Measurements from ENCODE around the gene MRPL1.
A peak's percentile ranks its signal among the peaks of the same experiment; 100 is the strongest.
"Not testable (repeated sequence)": the region's sequence is repeated elsewhere in the genome, so short reads cannot be mapped to it uniquely, and the experiment has no call there.

Gene MRPL1

GRCh38 chr4:77861495-77861894, 1.1 kb upstream of the MRPL1 start:
- no peaks in the 10 kb centered on the region for H3K27me3 Mint-ChIP-seq
- no peak for DNase-seq
- H3K27ac Mint-ChIP-seq = peak overlapping the region; percentile 100
- ATAC-seq (replicated peaks) = peak; percentile 20
- peaks cover 38 to 56% of the 10 kb centered on the region in 2 donors for H3K4me1 Mint-ChIP-seq (ENCODE audit: low read depth in 2 of 2)
- H3K4me3 Mint-ChIP-seq = peak overlapping the region; percentile 96 to 97
- peaks cover 34% of the 10 kb centered on the region for H3K36me3 Mint-ChIP-seq (ENCODE audit: insufficient read depth)
- H3K9me3 Mint-ChIP-seq = no peaks in the 10 kb centered on the region

GRCh38 chr4:77863341-77863740, 711 bp downstream of the MRPL1 start:
- peak; percentile 10 for ATAC-seq (replicated peaks)
- H3K36me3 Mint-ChIP-seq (ENCODE audit: insufficient read depth) = peaks cover 45% of the 10 kb centered on the region

GRCh38 chr4:77865259-77865658, 2.6 kb downstream of the MRPL1 start:
- H3K4me3 Mint-ChIP-seq = no peak overlapping the region
- peaks cover 34 to 59% of the 10 kb centered on the region in 2 donors for H3K4me1 Mint-ChIP-seq (ENCODE audit: low read depth in 2 of 2)
- peak overlapping the region; percentile 8 to 100 for H3K27ac Mint-ChIP-seq

More at GRCh38 chr4:77863341-77863740, 711 bp downstream of the MRPL1 start:
- peak; percentile 10 to 23 (median 12) for DNase-seq
- peak overlapping the region; percentile 100 for H3K27ac Mint-ChIP-seq
- H3K4me1 Mint-ChIP-seq (ENCODE audit: low read depth in 2 of 2) = peaks cover 27 to 50% of the 10 kb centered on the region in 2 donors
- not testable (repeated sequence) for H3K9me3 Mint-ChIP-seq, H3K27me3 Mint-ChIP-seq
- H3K4me3 Mint-ChIP-seq = peak overlapping the region; percentile 96 to 97

GRCh38 chr4:77872723-77873445, 10.3 kb downstream of the MRPL1 start:
- Mint-ChIP-seq H3K36me3 (ENCODE audit: insufficient read depth) (peaks cover 27% of the 10 kb centered on the region), H3K27me3 (no peaks in the 10 kb centered on the region), H3K27ac (no peak overlapping the region), H3K9me3 (no peaks in the 10 kb centered on the region), H3K4me3 (no peak overlapping the region), H3K4me1 (ENCODE audit: low read depth in 2 of 2) (peaks cover 10 to 25% of the 10 kb centered on the region in 2 donors)
- no peak for DNase-seq
- no peak for ATAC-seq (replicated peaks)

More at GRCh38 chr4:77865259-77865658, 2.6 kb downstream of the MRPL1 start:
- H3K9me3 Mint-ChIP-seq = no peaks in the 10 kb centered on the region
- no peak for DNase-seq
- H3K36me3 Mint-ChIP-seq (ENCODE audit: insufficient read depth) = peaks cover 42% of the 10 kb centered on the region
- no peak for ATAC-seq (replicated peaks)
- no peaks in the 10 kb centered on the region for H3K27me3 Mint-ChIP-seq

GRCh38 chr4:77877167-77877566, 14.5 kb downstream of the MRPL1 start:
- H3K9me3 Mint-ChIP-seq = no peaks in the 10 kb centered on the region
- no peak overlapping the region for H3K27ac Mint-ChIP-seq
- ATAC-seq (replicated peaks) (no peak), DNase-seq (no peak)
- peaks cover 11 to 26% of the 10 kb centered on the region in 2 donors for H3K4me1 Mint-ChIP-seq (ENCODE audit: low read depth in 2 of 2)
- no peak overlapping the region for H3K4me3 Mint-ChIP-seq
- H3K27me3 Mint-ChIP-seq = no peaks in the 10 kb centered on the region
- peaks cover 33% of the 10 kb centered on the region for H3K36me3 Mint-ChIP-seq (ENCODE audit: insufficient read depth)

- peaks cover 25% of the 10 kb centered on the region for H3K36me3 Mint-ChIP-seq (ENCODE audit: insufficient read depth)
- no peak overlapping the region for H3K27ac Mint-ChIP-seq
- DNase-seq = no peak
- peaks cover 11 to 33% of the 10 kb centered on the region in 2 donors for H3K4me1 Mint-ChIP-seq (ENCODE audit: low read depth in 2 of 2)
- H3K27me3 Mint-ChIP-seq = no peaks in the 10 kb centered on the region
- no peak overlapping the region for H3K4me3 Mint-ChIP-seq
- no peaks in the 10 kb centered on the region for H3K9me3 Mint-ChIP-seq
- ATAC-seq (replicated peaks) = no peak
Measured at GRCh38 chr4:77877771-77878565, 15.3 kb downstream of the MRPL1 start.

- Mint-ChIP-seq H3K36me3 (ENCODE audit: insufficient read depth) (peaks cover 33% of the 10 kb centered on the region), H3K4me3 (no peak overlapping the region), H3K9me3 (no peaks in the 10 kb centered on the region), H3K27ac (no peak overlapping the region), H3K27me3 (no peaks in the 10 kb centered on the region), H3K4me1 (ENCODE audit: low read depth in 2 of 2) (peaks cover 11 to 30% of the 10 kb centered on the region in 2 donors)
- no peak for DNase-seq
- no peak for ATAC-seq (replicated peaks)
Measured at GRCh38 chr4:77880784-77881183, 18.2 kb downstream of the MRPL1 start.

- no peaks in the 10 kb centered on the region for H3K9me3 Mint-ChIP-seq
- H3K4me1 Mint-ChIP-seq (ENCODE audit: low read depth in 2 of 2) = peaks cover 11 to 30% of the 10 kb centered on the region in 2 donors
- no peak overlapping the region for H3K4me3 Mint-ChIP-seq
- peaks cover 42% of the 10 kb centered on the region for H3K36me3 Mint-ChIP-seq (ENCODE audit: insufficient read depth)
- DNase-seq (no peak), ATAC-seq (replicated peaks) (no peak)
- H3K27ac Mint-ChIP-seq = peak overlapping the region; percentile 7 to 31
- no peaks in the 10 kb centered on the region for H3K27me3 Mint-ChIP-seq
Measured at GRCh38 chr4:77881460-77882295, 19.0 kb downstream of the MRPL1 start.

GRCh38 chr4:77893451-77893850, 30.8 kb downstream of the MRPL1 start:
- ATAC-seq (replicated peaks) (no peak), DNase-seq (no peak)
- Mint-ChIP-seq H3K27me3 (no peaks in the 10 kb centered on the region), H3K4me3 (no peak overlapping the region), H3K36me3 (ENCODE audit: insufficient read depth) (peaks cover 22% of the 10 kb centered on the region), H3K27ac (peak overlapping the region in 1 of 2 donors; percentile 66), H3K9me3 (no peaks in the 10 kb centered on the region), H3K4me1 (ENCODE audit: low read depth in 2 of 2) (peaks cover 1 to 7% of the 10 kb centered on the region in 2 donors)

- ATAC-seq (replicated peaks) = no peak
- Mint-ChIP-seq H3K9me3 (no peaks in the 10 kb centered on the region), H3K4me1 (ENCODE audit: low read depth in 2 of 2) (peaks cover 6 to 23% of the 10 kb centered on the region in 2 donors), H3K27ac (no peak overlapping the region), H3K27me3 (no peaks in the 10 kb centered on the region), H3K4me3 (peak overlapping the region in 1 of 2 donors; percentile 37), H3K36me3 (ENCODE audit: insufficient read depth) (peaks cover 28% of the 10 kb centered on the region)
- no peak for DNase-seq
Measured at GRCh38 chr4:77899607-77900006, 37.0 kb downstream of the MRPL1 start.

GRCh38 chr4:77903186-77903585, 40.6 kb downstream of the MRPL1 start:
- H3K4me3 Mint-ChIP-seq = no peak overlapping the region
- peaks cover 5 to 25% of the 10 kb centered on the region in 2 donors for H3K4me1 Mint-ChIP-seq (ENCODE audit: low read depth in 2 of 2)
- no peak for DNase-seq
- H3K36me3 Mint-ChIP-seq (ENCODE audit: insufficient read depth) = peaks cover 29% of the 10 kb centered on the region
- ATAC-seq (replicated peaks) = no peak
- no peak overlapping the region for H3K27ac Mint-ChIP-seq
- no peaks in the 10 kb centered on the region for H3K27me3 Mint-ChIP-seq
- H3K9me3 Mint-ChIP-seq = no peaks in the 10 kb centered on the region

- DNase-seq (no peak), ATAC-seq (replicated peaks) (no peak)
- Mint-ChIP-seq H3K36me3 (ENCODE audit: insufficient read depth) (peaks cover 29% of the 10 kb centered on the region), H3K4me3 (no peak overlapping the region), H3K27me3 (no peaks in the 10 kb centered on the region), H3K9me3 (no peaks in the 10 kb centered on the region), H3K27ac (peak overlapping the region in 1 of 2 donors; percentile 14), H3K4me1 (ENCODE audit: low read depth in 2 of 2) (peaks cover 0 to 9% of the 10 kb centered on the region in 2 donors)
Measured at GRCh38 chr4:77905651-77906263, 43.1 kb downstream of the MRPL1 start.

GRCh38 chr4:77910676-77911075, 48.0 kb downstream of the MRPL1 start:
- no peaks in the 10 kb centered on the region for H3K27me3 Mint-ChIP-seq
- peaks cover 2 to 15% of the 10 kb centered on the region in 2 donors for H3K4me1 Mint-ChIP-seq (ENCODE audit: low read depth in 2 of 2)
- no peak for DNase-seq
- ATAC-seq (replicated peaks) = no peak
- H3K36me3 Mint-ChIP-seq (ENCODE audit: insufficient read depth) = peaks cover 20% of the 10 kb centered on the region
- no peak overlapping the region for H3K4me3 Mint-ChIP-seq
- no peaks in the 10 kb centered on the region for H3K9me3 Mint-ChIP-seq
- no peak overlapping the region for H3K27ac Mint-ChIP-seq

All from effector memory CD8-positive, alpha-beta T cell (primary cell).